CD4-positive, alpha-beta T cell (primary cell): ENCODE data around the gene ATP1A4. TPM values are rescaled to one million over a fixed set of nuclear protein-coding genes. Genes with fewer than 3 reads are reported as not detected.

Experiments used
- ATAC-seq: fragments of 200-7000 bp; cut with Tn5 transposase; one replicate; pipeline ENCODE4 v1.10.0; 2022; ENCODE audit warnings: mild to moderate bottlenecking; ENCODE audit not compliant: poor library complexity
- CTCF ChIA-PET: fragments of 350-600 bp; sonication (Branson Sonifier 250); formaldehyde crosslinking; loops from one replicate; lab custom pipeline; 2021; ENCODE audit warnings: antibody characterized with exemption, inconsistent platforms; lab: Charles Lee
- POLR2A ChIA-PET: fragments of 350-600 bp; sonication (Branson Sonifier 250); formaldehyde crosslinking; loops from one replicate; lab custom pipeline; 2021; ENCODE audit warnings: antibody characterized with exemption, inconsistent platforms; lab: Charles Lee
- DNase-seq, 14 experiments: peaks; one replicate each; pipeline ENCODE4 v3.0.0-alpha.2; 2013 to 2020; ENCODE audit warnings: mixed read lengths in 2 of 14
- H3K27ac ChIP-seq, 2 donors: one replicate each; pipeline versions ENCODE4 v1.5.1 to v1.7.0; 2013; ENCODE audit warnings: low read length in 2 of 2, low read depth in 1 of 2, mild to moderate bottlenecking in 1 of 2
- H3K27me3 ChIP-seq, 2 experiments: 1 replicate in 1 of 2; 2 replicates in 1 of 2; pipeline versions ENCODE4 v1.6.1 to v1.7.0; 2013; ENCODE audit warnings: low read length in 2 of 2, control low read depth in 1 of 2, mild to moderate bottlenecking in 1 of 2, moderate library complexity in 1 of 2; ENCODE audit not compliant: insufficient read depth in 2 of 2, control insufficient read depth in 1 of 2
- H3K36me3 ChIP-seq: one replicate; pipeline ENCODE4 v1.6.1; 2013; ENCODE audit warnings: low read length, control low read depth; ENCODE audit not compliant: insufficient read depth
- H3K4me1 ChIP-seq: one replicate; pipeline ENCODE4 v1.6.1; 2013; ENCODE audit warnings: low read length, control low read depth; ENCODE audit not compliant: insufficient read depth
- H3K4me3 ChIP-seq: one replicate; pipeline ENCODE4 v1.5.1; 2013; ENCODE audit warnings: mild to moderate bottlenecking, low read length, moderate library complexity
- H3K9me3 ChIP-seq, 2 experiments: 1 replicate in 1 of 2; 2 replicates in 1 of 2; pipeline versions ENCODE4 v1.6.1 to v1.7.0; 2013; ENCODE audit warnings: low read length in 2 of 2, mild to moderate bottlenecking in 2 of 2, control low read depth in 1 of 2, moderate library complexity in 1 of 2; ENCODE audit not compliant: control insufficient read depth in 1 of 2, insufficient read depth in 1 of 2
- H3K27ac Mint-ChIP-seq: one replicate; pipeline ENCODE4 v1.8.0; 2020; ENCODE audit warnings: mixed read lengths
- H3K27me3 Mint-ChIP-seq: one replicate; pipeline ENCODE4 v1.8.0; 2021; ENCODE audit warnings: mixed read lengths
- H3K36me3 Mint-ChIP-seq: one replicate; pipeline ENCODE4 v1.8.0; 2021; ENCODE audit warnings: low read depth, mixed read lengths
- H3K4me1 Mint-ChIP-seq: one replicate; pipeline ENCODE4 v1.8.0; 2021; ENCODE audit warnings: low read depth, mixed read lengths
- H3K4me3 Mint-ChIP-seq: one replicate; pipeline ENCODE4 v1.8.0; 2020; ENCODE audit warnings: mild to moderate bottlenecking, mixed read lengths
- H3K9me3 Mint-ChIP-seq: one replicate; pipeline ENCODE4 v1.8.0; 2020; ENCODE audit warnings: mixed read lengths
- intact Hi-C, 2 experiments: fragments of 100-400 bp; cut with DNase I in 1 of 2; cut with micrococcal nuclease in 1 of 2; formaldehyde crosslinking; loops; one replicate each; pipeline versions ENCODE4 v1.15.1 to v1.9.0; 2023 to 2025; cut with DNase I, micrococcal nuclease
- total RNA-seq, 174 experiments: library from RNA in 2 of 174; stranded (reverse) in 2 of 174; gene quantifications; one replicate each; pipeline ENCODE4 v1.2.3 and lab custom pipeline; 2021 to 2026
- TF ChIP-seq, protein P1 (sequence below): fragments of 200-600 bp; IDR thresholded peaks from one replicate; pipeline ENCODE4 v1.8.0; 2022; ENCODE audit warnings: antibody characterized with exemption, mild to moderate bottlenecking

Gene ATP1A4
- total RNA-seq, 2 experiments from 2014 or later = 0.22 TPM; not detected in 1

- ChIA-PET CTCF (no interaction called here), POLR2A (no interaction called here)
- no peaks in the 10 kb centered on the region for H3K4me1 ChIP-seq
- Mint-ChIP-seq H3K9me3 (no peaks in the 10 kb centered on the region), H3K36me3 (no peaks in the 10 kb centered on the region), H3K27me3 (no peaks in the 10 kb centered on the region), H3K27ac (no peak overlapping the region), H3K4me1 (no peaks in the 10 kb centered on the region), H3K4me3 (no peak overlapping the region)
- H3K27me3 ChIP-seq = no peaks in the 10 kb centered on the region
- H3K27ac ChIP-seq = no peak overlapping the region
- DNase-seq = no peak
- H3K9me3 ChIP-seq = no peaks in the 10 kb centered on the region
- TF ChIP-seq, protein P1, sequence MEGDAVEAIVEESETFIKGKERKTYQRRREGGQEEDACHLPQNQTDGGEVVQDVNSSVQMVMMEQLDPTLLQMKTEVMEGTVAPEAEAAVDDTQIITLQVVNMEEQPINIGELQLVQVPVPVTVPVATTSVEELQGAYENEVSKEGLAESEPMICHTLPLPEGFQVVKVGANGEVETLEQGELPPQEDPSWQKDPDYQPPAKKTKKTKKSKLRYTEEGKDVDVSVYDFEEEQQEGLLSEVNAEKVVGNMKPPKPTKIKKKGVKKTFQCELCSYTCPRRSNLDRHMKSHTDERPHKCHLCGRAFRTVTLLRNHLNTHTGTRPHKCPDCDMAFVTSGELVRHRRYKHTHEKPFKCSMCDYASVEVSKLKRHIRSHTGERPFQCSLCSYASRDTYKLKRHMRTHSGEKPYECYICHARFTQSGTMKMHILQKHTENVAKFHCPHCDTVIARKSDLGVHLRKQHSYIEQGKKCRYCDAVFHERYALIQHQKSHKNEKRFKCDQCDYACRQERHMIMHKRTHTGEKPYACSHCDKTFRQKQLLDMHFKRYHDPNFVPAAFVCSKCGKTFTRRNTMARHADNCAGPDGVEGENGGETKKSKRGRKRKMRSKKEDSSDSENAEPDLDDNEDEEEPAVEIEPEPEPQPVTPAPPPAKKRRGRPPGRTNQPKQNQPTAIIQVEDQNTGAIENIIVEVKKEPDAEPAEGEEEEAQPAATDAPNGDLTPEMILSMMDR = no peak
- no peaks in the 10 kb centered on the region for H3K36me3 ChIP-seq
- ATAC-seq = no peak
- no peak overlapping the region for H3K4me3 ChIP-seq
- intact Hi-C loops = no loop called here
Measured at GRCh38 chr1:160156361-160156760, 5.0 kb downstream of the ATP1A4 start.

DNA sequence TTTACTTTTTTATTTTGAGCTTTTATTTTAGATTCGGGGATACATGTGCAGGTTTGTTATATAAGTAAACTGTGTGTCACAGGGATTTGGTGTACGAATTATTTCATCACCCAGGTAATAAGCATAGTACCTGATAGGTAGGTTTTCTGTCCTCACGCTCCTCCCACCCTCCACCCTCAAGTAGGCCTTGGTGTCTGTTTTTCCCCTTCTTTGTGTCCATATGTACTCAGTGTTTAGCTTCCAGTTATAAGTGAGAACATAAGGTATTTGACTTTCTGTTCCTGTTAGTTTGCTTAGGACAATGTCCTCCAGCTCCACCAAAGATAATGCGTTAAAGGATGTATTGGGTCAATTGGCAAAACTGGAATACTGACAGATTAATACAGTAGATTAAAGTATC lies 5.8 kb downstream of the ATP1A4 start:
- no peaks in the 10 kb centered on the region for H3K36me3 Mint-ChIP-seq
- Histone ChIP-seq H3K36me3 (no peaks in the 10 kb centered on the region), H3K9me3 (no peaks in the 10 kb centered on the region), H3K27ac (no peak overlapping the region), H3K27me3 (no peaks in the 10 kb centered on the region), H3K4me1 (no peaks in the 10 kb centered on the region), H3K4me3 (no peak overlapping the region)
- CTCF ChIA-PET = no interaction called here
- H3K9me3 Mint-ChIP-seq = no peaks in the 10 kb centered on the region
- ATAC-seq (no peak), DNase-seq (no peak)
- no peak overlapping the region for H3K4me3 Mint-ChIP-seq
- H3K27me3 Mint-ChIP-seq = no peaks in the 10 kb centered on the region
- H3K27ac Mint-ChIP-seq = no peak overlapping the region
- intact Hi-C loops = no loop called here
- TF ChIP-seq, protein P1 = no peak
- POLR2A ChIA-PET = no interaction called here
- no peaks in the 10 kb centered on the region for H3K4me1 Mint-ChIP-seq

DNA sequence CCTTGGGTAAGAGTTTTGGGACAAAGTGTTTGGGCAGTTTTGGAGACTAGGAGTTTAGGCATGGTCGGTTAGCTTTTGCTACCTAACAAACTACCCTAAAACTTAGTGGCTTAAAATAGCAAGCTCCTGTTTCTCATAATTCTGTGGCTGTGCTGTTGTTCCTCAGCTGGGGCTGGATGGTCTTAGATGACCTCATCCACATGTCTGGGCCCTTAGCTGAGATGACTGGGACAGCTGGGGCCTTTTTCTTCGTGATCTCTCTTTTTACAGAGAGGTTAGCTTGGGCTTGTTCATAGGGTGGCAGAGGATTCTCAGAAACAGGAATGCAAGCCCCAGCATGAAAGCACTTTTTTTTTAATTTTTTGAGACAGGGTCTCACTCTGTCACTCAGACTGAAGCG lies 6.6 kb downstream of the ATP1A4 start:
- no peak for DNase-seq
- CTCF ChIA-PET = no interaction called here
- Histone ChIP-seq H3K36me3 (no peaks in the 10 kb centered on the region), H3K9me3 (no peaks in the 10 kb centered on the region), H3K4me3 (no peak overlapping the region), H3K4me1 (no peaks in the 10 kb centered on the region), H3K27me3 (no peaks in the 10 kb centered on the region), H3K27ac (no peak overlapping the region)
- Mint-ChIP-seq H3K9me3 (no peaks in the 10 kb centered on the region), H3K27ac (no peak overlapping the region), H3K4me3 (no peak overlapping the region), H3K36me3 (no peaks in the 10 kb centered on the region), H3K27me3 (peaks cover under 1% of the 10 kb centered on the region), H3K4me1 (no peaks in the 10 kb centered on the region)
- intact Hi-C loops = no loop called here
- POLR2A ChIA-PET = no interaction called here
- TF ChIP-seq, protein P1 = no peak
- ATAC-seq = no peak
